Keratinocyte (primary cell): Measurements from ENCODE around the gene RPL13. TPM values are rescaled to one million over a fixed set of nuclear protein-coding genes. Genes with fewer than 3 reads are reported as not detected.

ENCODE experiments used
- DNase-seq: peaks from one replicate; pipeline ENCODE4 v3.0.0-alpha.2; 2011; ENCODE audit warnings: low read depth, missing footprints, low spot score
- FAIRE-seq: peaks from 2 replicates; lab custom pipeline; 2011; peaks lifted over from hg19 to GRCh38; lab: Jason Lieb, UNC
- H2AFZ ChIP-seq: 2 replicates; pipeline ENCODE4 v1.6.0; 2012; ENCODE audit warnings: low read length, control low read depth, inconsistent platforms; ENCODE audit not compliant: control insufficient read depth
- H3K27ac ChIP-seq: 2 replicates; pipeline ENCODE4 v1.5.1; 2011; ENCODE audit warnings: low read length; ENCODE audit not compliant: control insufficient read depth, insufficient read depth
- H3K27me3 ChIP-seq: 3 replicates; pipeline ENCODE4 v1.6.0; 2011; ENCODE audit warnings: low read length; ENCODE audit not compliant: control insufficient read depth, insufficient read depth; ENCODE audit errors: extremely low read depth
- H3K36me3 ChIP-seq, 2 experiments: 2 replicates in 1 of 2; 3 replicates in 1 of 2; pipeline ENCODE4 v1.5.1; 2011; ENCODE audit warnings: low read length in 2 of 2, mild to moderate bottlenecking in 1 of 2; ENCODE audit not compliant: control insufficient read depth in 2 of 2, insufficient read depth in 2 of 2; ENCODE audit errors: extremely low read depth in 1 of 2
- H3K4me1 ChIP-seq: 3 replicates; pipeline ENCODE4 v1.5.1; 2011; ENCODE audit warnings: low read length; ENCODE audit not compliant: control insufficient read depth, insufficient read depth; ENCODE audit errors: extremely low read depth
- H3K4me2 ChIP-seq: 3 replicates; pipeline ENCODE4 v1.6.0; 2011; ENCODE audit warnings: low read depth, low read length; ENCODE audit not compliant: control insufficient read depth, insufficient read depth; ENCODE audit errors: extremely low read depth
- H3K4me3 ChIP-seq, 3 experiments: fragments of 200-600 bp in 1 of 3; sonication (generic) in 1 of 3; 2 replicates in 2 of 3; 3 replicates in 1 of 3; pipeline ENCODE4 v1.5.1; 2011 to 2016; ENCODE audit warnings: low read length in 3 of 3, mild to moderate bottlenecking in 3 of 3, control low read depth in 2 of 3, inconsistent platforms in 1 of 3, low read depth in 1 of 3, mixed read lengths in 1 of 3, mixed run types in 1 of 3, moderate library complexity in 1 of 3; ENCODE audit not compliant: control insufficient read depth in 2 of 3, insufficient read depth in 2 of 3; ENCODE audit errors: extremely low read depth in 1 of 3
- H3K79me2 ChIP-seq: 2 replicates; pipeline ENCODE4 v1.6.0; 2012; ENCODE audit warnings: low read length; ENCODE audit not compliant: control insufficient read depth, insufficient read depth
- H3K9ac ChIP-seq: 3 replicates; pipeline ENCODE4 v1.6.0; 2011; ENCODE audit warnings: low read length; ENCODE audit not compliant: control insufficient read depth, insufficient read depth; ENCODE audit errors: extremely low read depth
- H3K9me1 ChIP-seq: 3 replicates; pipeline ENCODE4 v1.6.0; 2011; ENCODE audit warnings: low read length; ENCODE audit not compliant: control insufficient read depth, insufficient read depth; ENCODE audit errors: extremely low read depth
- H3K9me3 ChIP-seq: 2 replicates; pipeline ENCODE4 v1.5.1; 2012; ENCODE audit warnings: low read depth, low read length; ENCODE audit not compliant: control insufficient read depth
- H4K20me1 ChIP-seq: 3 replicates; pipeline ENCODE4 v1.6.0; 2011; ENCODE audit warnings: low read length; ENCODE audit not compliant: control insufficient read depth, insufficient read depth; ENCODE audit errors: extremely low read depth
- CTCF ChIP-seq, 3 experiments: IDR thresholded peaks in 1 of 3; conservative IDR thresholded peaks in 1 of 3; optimal IDR thresholded peaks in 1 of 3; 2 replicates in 2 of 3; 3 replicates in 1 of 3; pipeline versions ENCODE3 to v1.5.1; 2011; ENCODE audit warnings: low read length in 3 of 3, mild to moderate bottlenecking in 3 of 3, moderate library complexity in 2 of 3, control low read depth in 1 of 3, inconsistent platforms in 1 of 3; ENCODE audit not compliant: insufficient read depth in 2 of 3; ENCODE audit errors: extremely low read depth in 1 of 3
- EZH2 ChIP-seq: IDR thresholded peaks from one replicate; pipeline ENCODE4 v1.6.1; 2012; ENCODE audit warnings: inconsistent platforms, mild to moderate bottlenecking, low read length, moderate library complexity
- dilution Hi-C: fragments of 300-500 bp; cut with MboI; formaldehyde crosslinking; loops from one replicate; pipeline ENCODE4 v1.7.0; 2020; ENCODE audit warnings: low sequenced_read_pairs; ENCODE audit not compliant: extremely low pct_ligation_motif_present
- polyA plus RNA-seq, 5 experiments: library from polyadenylated mRNA; depleted of rRNA in 3 of 5; stranded (reverse) in 3 of 5; stranded (forward) in 1 of 5; unstranded in 1 of 5; fragments of >200 nt; gene quantifications; 1 replicate in 1 of 5; 2 replicates in 3 of 5; 3 replicates in 1 of 5; pipeline versions ENCODE4 v1.2.1 to v1.2.3, GENCODE V29; 2011 to 2012; ENCODE audit warnings: missing spikeins in 2 of 5, low read depth in 1 of 5, low replicate concordance in 1 of 5

RPL13 gene
- polyA plus RNA-seq, 1 donor (not counting 4 experiments of a cell fraction or from before 2014, with no cell fraction given): 2,095 TPM

- no peaks in the 10 kb centered on the region for H3K4me1 ChIP-seq
- no peaks in the 10 kb centered on the region for H3K79me2 ChIP-seq
- TF ChIP-seq CTCF (optimal IDR thresholded peaks at IDR 0.05 in 1 of 3, IDR thresholded peaks at IDR 0.05 in 1 of 3, conservative IDR thresholded peaks at IDR 0.05 in 1 of 3; ENCODE audit: extremely low read depth in 1 of 3, insufficient read depth in 2 of 3, low read length in 3 of 3) (no peak), EZH2 (no peak)
- no peak overlapping the region for H3K4me2 ChIP-seq
- FAIRE-seq (no peak), DNase-seq (no peak)
- no peaks in the 10 kb centered on the region for H3K9me1 ChIP-seq
- H3K36me3 ChIP-seq: peaks cover 20 to 31% of the 10 kb centered on the region in 2 experiments
- H3K4me3 ChIP-seq: no peak overlapping the region
- H3K9ac ChIP-seq: no peak overlapping the region
- H3K27me3 ChIP-seq: no peaks in the 10 kb centered on the region
- H2AFZ ChIP-seq: no peak overlapping the region
- no peak overlapping the region for H3K27ac ChIP-seq
- no peaks in the 10 kb centered on the region for H4K20me1 ChIP-seq
- H3K9me3 ChIP-seq: no peaks in the 10 kb centered on the region
- dilution Hi-C loops: no loop called here
These were observed 16.4 kb upstream of the RPL13 start for GRCh38 chr16:89544113-89544512.

GRCh38 chr16:89544713-89545043, 15.8 kb upstream of the RPL13 start:
- FAIRE-seq (no peak), DNase-seq (no peak)
- TF ChIP-seq EZH2: no peak
- TF ChIP-seq CTCF (optimal IDR thresholded peaks at IDR 0.05 in 1 of 3, IDR thresholded peaks at IDR 0.05 in 1 of 3, conservative IDR thresholded peaks at IDR 0.05 in 1 of 3; ENCODE audit: extremely low read depth in 1 of 3, insufficient read depth in 2 of 3, low read length in 3 of 3): no peak
- H3K9ac ChIP-seq: no peak overlapping the region
- no peak overlapping the region for H2AFZ ChIP-seq
- H3K4me2 ChIP-seq: no peak overlapping the region
- no peaks in the 10 kb centered on the region for H3K9me1 ChIP-seq
- no peaks in the 10 kb centered on the region for H3K79me2 ChIP-seq
- H4K20me1 ChIP-seq: no peaks in the 10 kb centered on the region
- no peaks in the 10 kb centered on the region for H3K4me1 ChIP-seq
- peaks cover 23 to 33% of the 10 kb centered on the region in 2 experiments for H3K36me3 ChIP-seq
- H3K4me3 ChIP-seq: no peak overlapping the region
- dilution Hi-C loops: no loop called here
- no peaks in the 10 kb centered on the region for H3K9me3 ChIP-seq
- H3K27ac ChIP-seq: no peak overlapping the region
- H3K27me3 ChIP-seq: no peaks in the 10 kb centered on the region
